ENCODE results near the gene ZNF217.
A peak's percentile ranks its signal among the peaks of the same experiment; 100 is the strongest.
"Not testable (repeated sequence)": the region's sequence is repeated elsewhere in the genome, so short reads cannot be mapped to it uniquely, and the experiment has no call there.

ZNF217 gene

GRCh38 chr20:53585004-53585569, 8.6 kb downstream of the ZNF217 start:
- not testable (repeated sequence) for H3K9me3 ChIP-seq (ENCODE audit: low read length); H3K4me1 ChIP-seq (ENCODE audit: insufficient read depth, low read length); H3K27me3 ChIP-seq (ENCODE audit: control insufficient read depth in 1 of 2, insufficient read depth in 2 of 2, low read length in 2 of 2); H3K4me3 ChIP-seq (ENCODE audit: low read depth in 1 of 2, low read length in 2 of 2); H3K9ac ChIP-seq (ENCODE audit: low read length); H3K27ac ChIP-seq (ENCODE audit: low read depth, low read length)
- peaks cover 12% of the 10 kb centered on the region for H3K36me3 ChIP-seq (ENCODE audit: insufficient read depth, low read length)

GRCh38 chr20:53584550-53584913, 9.1 kb downstream of the ZNF217 start:
- not testable (repeated sequence) for H3K27ac ChIP-seq (ENCODE audit: low read depth, low read length); H3K27me3 ChIP-seq (ENCODE audit: control insufficient read depth in 1 of 2, insufficient read depth in 2 of 2, low read length in 2 of 2); H3K9me3 ChIP-seq (ENCODE audit: low read length); H3K4me3 ChIP-seq (ENCODE audit: low read depth in 1 of 2, low read length in 2 of 2); H3K9ac ChIP-seq (ENCODE audit: low read length)
- peaks cover 13% of the 10 kb centered on the region for H3K4me1 ChIP-seq (ENCODE audit: insufficient read depth, low read length)
- H3K36me3 ChIP-seq (ENCODE audit: insufficient read depth, low read length), result peaks cover 12% of the 10 kb centered on the region

GRCh38 chr20:53583660-53584549, 9.7 kb downstream of the ZNF217 start:
- peaks cover 12% of the 10 kb centered on the region for H3K36me3 ChIP-seq (ENCODE audit: insufficient read depth, low read length)
- H3K4me3 ChIP-seq (ENCODE audit: low read depth in 1 of 2, low read length in 2 of 2); H3K9ac ChIP-seq (ENCODE audit: low read length); H3K27me3 ChIP-seq (ENCODE audit: control insufficient read depth in 1 of 2, insufficient read depth in 2 of 2, low read length in 2 of 2); H3K9me3 ChIP-seq (ENCODE audit: low read length); H3K27ac ChIP-seq (ENCODE audit: low read depth, low read length): not testable (repeated sequence)
- peaks cover 19% of the 10 kb centered on the region for H3K4me1 ChIP-seq (ENCODE audit: insufficient read depth, low read length)

GRCh38 chr20:53582574-53583351, 10.9 kb downstream of the ZNF217 start:
- Histone ChIP-seq H3K4me3 (ENCODE audit: low read depth in 1 of 2, low read length in 2 of 2) (no peak overlapping the region), H3K27me3 (ENCODE audit: control insufficient read depth in 1 of 2, insufficient read depth in 2 of 2, low read length in 2 of 2) (no peaks in the 10 kb centered on the region), H3K36me3 (ENCODE audit: insufficient read depth, low read length) (peaks cover 12% of the 10 kb centered on the region), H3K4me1 (ENCODE audit: insufficient read depth, low read length) (peaks cover 25% of the 10 kb centered on the region), H3K9ac (ENCODE audit: low read length) (no peak overlapping the region), H3K27ac (ENCODE audit: low read depth, low read length) (no peak overlapping the region), H3K9me3 (ENCODE audit: low read length) (no peaks in the 10 kb centered on the region)

GRCh38 chr20:53582251-53582570, 11.4 kb downstream of the ZNF217 start:
- Histone ChIP-seq H3K27ac (ENCODE audit: low read depth, low read length) (no peak overlapping the region), H3K36me3 (ENCODE audit: insufficient read depth, low read length) (peaks cover 12% of the 10 kb centered on the region), H3K4me1 (ENCODE audit: insufficient read depth, low read length) (peaks cover 25% of the 10 kb centered on the region), H3K4me3 (ENCODE audit: low read depth in 1 of 2, low read length in 2 of 2) (no peak overlapping the region), H3K9me3 (ENCODE audit: low read length) (no peaks in the 10 kb centered on the region), H3K9ac (ENCODE audit: low read length) (no peak overlapping the region), H3K27me3 (ENCODE audit: control insufficient read depth in 1 of 2, insufficient read depth in 2 of 2, low read length in 2 of 2) (no peaks in the 10 kb centered on the region)

- H3K27me3 ChIP-seq (ENCODE audit: control insufficient read depth in 1 of 2, insufficient read depth in 2 of 2, low read length in 2 of 2), result no peaks in the 10 kb centered on the region
- no peaks in the 10 kb centered on the region for H3K9me3 ChIP-seq (ENCODE audit: low read length)
- no peak overlapping the region for H3K9ac ChIP-seq (ENCODE audit: low read length)
- no peak overlapping the region for H3K4me3 ChIP-seq (ENCODE audit: low read depth in 1 of 2, low read length in 2 of 2)
- peak overlapping the region; percentile 34 for H3K27ac ChIP-seq (ENCODE audit: low read depth, low read length)
- peaks cover 25% of the 10 kb centered on the region for H3K4me1 ChIP-seq (ENCODE audit: insufficient read depth, low read length)
- H3K36me3 ChIP-seq (ENCODE audit: insufficient read depth, low read length), result peaks cover 17% of the 10 kb centered on the region
These were observed 12.0 kb downstream of the ZNF217 start for GRCh38 chr20:53581444-53582250.

- Histone ChIP-seq H3K36me3 (ENCODE audit: insufficient read depth, low read length) (peaks cover 25% of the 10 kb centered on the region), H3K27ac (ENCODE audit: low read depth, low read length) (peak overlapping the region; percentile 56), H3K9me3 (ENCODE audit: low read length) (no peaks in the 10 kb centered on the region), H3K4me3 (ENCODE audit: low read depth in 1 of 2, low read length in 2 of 2) (no peak overlapping the region), H3K27me3 (ENCODE audit: control insufficient read depth in 1 of 2, insufficient read depth in 2 of 2, low read length in 2 of 2) (no peaks in the 10 kb centered on the region), H3K9ac (ENCODE audit: low read length) (no peak overlapping the region), H3K4me1 (ENCODE audit: insufficient read depth, low read length) (peaks cover 25% of the 10 kb centered on the region)
These were observed 13.1 kb downstream of the ZNF217 start for GRCh38 chr20:53580376-53581111.

- no peak overlapping the region for H3K4me3 ChIP-seq (ENCODE audit: low read depth in 1 of 2, low read length in 2 of 2)
- H3K9me3 ChIP-seq (ENCODE audit: low read length), result no peaks in the 10 kb centered on the region
- peak overlapping the region; percentile 56 for H3K27ac ChIP-seq (ENCODE audit: low read depth, low read length)
- H3K9ac ChIP-seq (ENCODE audit: low read length), result no peak overlapping the region
- H3K4me1 ChIP-seq (ENCODE audit: insufficient read depth, low read length), result peaks cover 25% of the 10 kb centered on the region
- H3K36me3 ChIP-seq (ENCODE audit: insufficient read depth, low read length), result peaks cover 27% of the 10 kb centered on the region
- H3K27me3 ChIP-seq (ENCODE audit: control insufficient read depth in 1 of 2, insufficient read depth in 2 of 2, low read length in 2 of 2), result no peaks in the 10 kb centered on the region
These were observed 13.9 kb downstream of the ZNF217 start for GRCh38 chr20:53579581-53580375.

- Histone ChIP-seq H3K9ac (ENCODE audit: low read length) (peak overlapping the region; percentile 8), H3K27ac (ENCODE audit: low read depth, low read length) (no peak overlapping the region), H3K36me3 (ENCODE audit: insufficient read depth, low read length) (peaks cover 27% of the 10 kb centered on the region), H3K4me1 (ENCODE audit: insufficient read depth, low read length) (peaks cover 25% of the 10 kb centered on the region), H3K9me3 (ENCODE audit: low read length) (no peaks in the 10 kb centered on the region), H3K27me3 (ENCODE audit: control insufficient read depth in 1 of 2, insufficient read depth in 2 of 2, low read length in 2 of 2) (no peaks in the 10 kb centered on the region), H3K4me3 (ENCODE audit: low read depth in 1 of 2, low read length in 2 of 2) (peak overlapping the region in 1 of 2 donors; percentile 48)
These were observed 14.4 kb downstream of the ZNF217 start for GRCh38 chr20:53579266-53579580.

GRCh38 chr20:53578492-53579222, 15.0 kb downstream of the ZNF217 start:
- Histone ChIP-seq H3K9me3 (ENCODE audit: low read length) (no peaks in the 10 kb centered on the region), H3K36me3 (ENCODE audit: insufficient read depth, low read length) (peaks cover 27% of the 10 kb centered on the region), H3K27me3 (ENCODE audit: control insufficient read depth in 1 of 2, insufficient read depth in 2 of 2, low read length in 2 of 2) (no peaks in the 10 kb centered on the region), H3K4me3 (ENCODE audit: low read depth in 1 of 2, low read length in 2 of 2) (peak overlapping the region in 1 of 2 donors; percentile 48), H3K4me1 (ENCODE audit: insufficient read depth, low read length) (peaks cover 25% of the 10 kb centered on the region), H3K27ac (ENCODE audit: low read depth, low read length) (no peak overlapping the region), H3K9ac (ENCODE audit: low read length) (peak overlapping the region; percentile 8)

All from muscle layer of colon (tissue), 2 donors.